ENCODE data around the gene PLEKHH2.

Gene PLEKHH2

DNA sequence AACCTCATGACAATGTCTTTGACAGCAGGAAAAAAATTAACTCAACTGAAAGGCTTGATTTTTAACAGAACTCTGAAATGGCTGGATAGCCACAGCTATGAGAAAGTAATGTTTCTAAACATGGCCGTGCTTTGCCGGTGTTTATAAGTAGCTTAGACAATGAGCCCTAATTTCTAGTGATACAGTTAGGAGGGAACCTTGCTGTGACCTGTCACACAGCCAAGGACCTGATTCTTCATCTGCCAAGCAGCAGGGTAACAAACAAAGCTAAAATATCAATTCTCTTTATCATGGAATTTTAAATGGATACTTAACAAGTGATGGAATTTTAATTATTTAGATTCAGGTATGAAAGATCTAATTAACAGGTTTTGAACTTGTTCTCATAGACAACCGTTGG, 112.5 kb downstream of the PLEKHH2 start:
- DNase-seq (ENCODE audit: low read depth, low spot score): no peak

GRCh38 chr2:43751476-43751990, 114.5 kb downstream of the PLEKHH2 start:
- no peak for DNase-seq (ENCODE audit: low read depth, low spot score)
- no peak overlapping the region for H3K27ac ChIP-seq

More for the DNA sequence above, 112.5 kb downstream of the PLEKHH2 start:
- H3K27ac ChIP-seq: no peak overlapping the region

DNA sequence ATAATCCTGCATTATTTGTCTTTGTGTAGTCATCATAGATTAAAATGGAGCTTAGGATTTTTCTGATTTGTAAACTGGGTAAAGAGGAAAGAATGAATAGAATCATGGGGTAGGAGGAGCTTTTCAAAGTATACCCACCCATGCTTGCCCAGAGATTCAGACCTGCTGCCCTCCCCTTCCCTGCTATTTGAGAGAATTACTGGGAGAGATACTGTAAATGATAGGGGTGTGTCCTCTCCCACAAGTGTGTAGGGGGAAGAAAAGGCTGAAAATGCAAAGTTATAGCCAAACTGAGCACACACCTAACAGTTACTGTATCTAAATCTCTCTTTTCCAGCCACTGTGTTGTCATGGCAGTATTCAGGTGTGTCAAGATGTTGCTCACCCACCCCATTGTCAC, 115.2 kb downstream of the PLEKHH2 start:
- no peak for DNase-seq (ENCODE audit: low read depth, low spot score)
- no peak overlapping the region for H3K27ac ChIP-seq

GRCh38 chr2:43754180-43754579, 117.1 kb downstream of the PLEKHH2 start:
- DNase-seq (ENCODE audit: low read depth, low spot score): no peak
- no peak overlapping the region for H3K27ac ChIP-seq

DNA sequence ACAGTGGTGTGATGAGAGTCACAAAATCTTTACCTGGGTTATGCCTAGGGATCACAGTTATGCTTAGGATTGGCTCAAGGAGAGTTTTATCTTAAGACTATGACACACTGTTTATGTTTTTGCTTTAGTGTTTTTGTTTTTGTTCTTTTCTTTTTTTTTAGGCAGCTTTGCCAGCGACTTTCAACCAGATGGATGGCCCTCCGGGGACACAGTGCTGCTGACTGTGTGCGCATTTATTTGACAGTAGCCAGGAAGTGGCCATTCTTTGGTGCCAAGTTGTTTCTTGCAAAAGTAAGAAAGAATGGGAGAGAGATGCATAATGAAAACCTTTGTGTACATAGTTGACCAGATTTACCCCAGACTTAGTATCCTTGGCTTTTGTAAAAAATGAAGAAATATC, 121.7 kb downstream of the PLEKHH2 start:
- no peak for DNase-seq (ENCODE audit: low read depth, low spot score)
- H3K27ac ChIP-seq: peak overlapping the region; percentile 71

- DNase-seq (ENCODE audit: low read depth, low spot score): peak; percentile 92
- H3K27ac ChIP-seq: peak overlapping the region; percentile 71
Observed at GRCh38 chr2:43759195-43759594, 122.1 kb downstream of the PLEKHH2 start.

GRCh38 chr2:43762286-43762685, 125.2 kb downstream of the PLEKHH2 start:
- peak; percentile 18 for DNase-seq (ENCODE audit: low read depth, low spot score)
- H3K27ac ChIP-seq: peak overlapping the region; percentile 51

DNA sequence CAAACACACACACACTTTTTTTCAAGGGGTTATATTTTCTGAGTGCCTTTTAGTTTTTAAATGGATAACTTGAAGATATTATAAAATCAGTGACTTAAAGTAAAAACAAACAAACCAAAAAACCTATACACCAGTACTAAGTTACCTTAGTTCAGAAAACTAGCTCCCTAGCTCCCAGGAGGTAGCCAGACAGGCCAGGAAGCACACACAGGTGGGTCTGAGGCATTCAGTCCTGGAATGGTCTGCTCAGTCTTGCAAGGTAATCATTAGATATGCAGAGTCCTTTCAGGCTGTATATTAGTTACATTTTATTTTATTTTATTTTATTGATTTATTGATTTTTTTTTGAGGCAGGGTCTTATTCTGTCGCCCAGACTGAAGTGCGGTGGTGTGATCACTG, 126.0 kb downstream of the PLEKHH2 start:
- no peak for DNase-seq (ENCODE audit: low read depth, low spot score)
- H3K27ac ChIP-seq: peak overlapping the region; percentile 51

- no peak for DNase-seq (ENCODE audit: low read depth, low spot score)
- H3K27ac ChIP-seq: no peak overlapping the region
Observed at GRCh38 chr2:43764086-43764705, 127.1 kb downstream of the PLEKHH2 start.

GRCh38 chr2:43766006-43766405, 128.9 kb downstream of the PLEKHH2 start:
- H3K27ac ChIP-seq: no peak overlapping the region
- no peak for DNase-seq (ENCODE audit: low read depth, low spot score)

DNA sequence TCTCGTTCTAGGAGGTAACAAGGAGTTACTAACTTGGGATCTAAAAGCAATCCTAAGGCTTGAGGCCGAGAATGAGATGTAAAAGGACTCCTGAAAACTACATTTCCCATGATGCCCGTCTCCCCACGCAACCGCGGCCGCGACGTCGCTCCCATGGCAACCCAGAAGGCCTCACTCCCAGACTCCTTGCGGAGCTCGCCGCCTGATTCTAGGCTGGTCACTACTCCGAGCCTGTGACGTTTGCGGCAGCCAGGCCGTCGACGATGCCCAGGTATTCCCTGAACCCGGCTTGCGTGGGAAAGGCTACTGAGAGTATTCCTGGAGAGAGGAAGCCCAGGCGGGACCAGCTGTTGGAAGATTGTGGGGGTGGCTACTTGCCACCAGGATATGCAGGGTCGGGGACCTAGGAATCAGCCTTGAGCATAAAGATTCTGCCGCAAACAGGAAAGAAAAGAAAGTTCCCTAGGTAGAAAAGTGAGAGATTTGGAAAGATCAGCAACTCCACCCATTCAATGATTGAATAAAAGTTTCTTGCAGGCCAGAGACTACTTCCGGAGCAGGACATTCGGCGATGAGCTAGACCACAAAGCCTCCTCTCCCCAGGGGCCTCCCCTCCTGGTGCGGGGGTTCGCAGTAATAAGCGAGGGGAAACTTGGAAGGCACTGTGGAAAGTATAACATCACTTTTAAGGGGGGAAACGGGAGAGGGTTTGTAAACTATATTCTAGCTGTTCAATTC, 137.0 kb downstream of the PLEKHH2 start, which contains the start of gene DYNC2LI1:
DYNC2LI1 (plus strand) TSS at position 164 of the 738 bp plus-strand sequence; CDS start at position 264, 100 bp downstream.
- peak within 1 kb of the TSS; percentile 85 for H3K27ac ChIP-seq
- peak; percentile 55 for DNase-seq (ENCODE audit: low read depth, low spot score)

- no peak for DNase-seq (ENCODE audit: low read depth, low spot score)
- H3K27ac ChIP-seq: peak overlapping the region; percentile 85
Observed at GRCh38 chr2:43774617-43775016, 137.6 kb downstream of the PLEKHH2 start.

DNA sequence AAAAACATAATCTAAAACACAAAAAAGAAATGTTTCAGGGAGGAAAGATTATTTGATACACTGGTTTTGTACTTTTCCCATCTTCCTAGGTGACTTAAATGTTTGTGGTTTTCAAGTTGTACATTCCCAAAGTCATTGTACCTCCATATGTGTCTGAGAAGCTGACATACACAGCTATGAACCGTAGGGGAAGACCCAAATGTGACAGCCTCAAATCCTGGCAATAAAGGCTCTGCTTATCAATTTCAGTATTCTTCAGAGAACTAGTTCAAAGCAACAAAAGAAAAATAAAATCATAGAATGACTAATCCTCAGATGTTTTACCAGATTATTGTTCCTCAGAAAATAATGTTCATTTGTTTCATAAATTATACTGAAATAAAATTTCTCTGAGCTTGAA, 139.3 kb downstream of the PLEKHH2 start:
- no peak overlapping the region for H3K27ac ChIP-seq
- DNase-seq (ENCODE audit: low read depth, low spot score): no peak

DNA sequence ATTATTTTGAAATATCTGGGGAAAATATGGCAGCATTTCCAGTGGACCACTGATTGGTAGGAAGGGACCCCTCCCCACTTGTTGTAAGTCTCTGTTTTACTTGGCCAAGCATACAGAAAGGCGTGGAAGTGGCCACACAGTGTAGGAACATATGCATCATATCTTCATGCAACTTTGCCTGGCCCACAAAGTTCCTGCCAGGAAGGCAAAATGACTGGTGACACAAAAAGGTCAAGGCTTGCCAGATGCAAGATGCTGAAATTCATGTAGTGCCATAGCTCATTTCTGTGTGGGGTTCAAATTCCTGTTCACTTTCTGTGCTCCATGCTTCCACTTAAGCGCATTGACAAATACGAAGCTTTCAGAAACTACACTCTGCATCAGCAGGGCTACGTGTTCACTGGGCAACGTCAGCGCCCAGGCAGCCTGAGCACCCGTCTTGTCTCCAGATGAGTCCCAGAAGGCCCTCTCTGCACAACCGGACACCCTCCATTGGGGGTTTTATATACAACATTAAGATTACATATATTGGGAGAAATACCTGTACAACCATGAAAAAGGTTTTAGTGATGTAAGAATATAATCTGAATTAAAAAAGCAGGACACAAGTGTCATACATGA, 140.4 kb downstream of the PLEKHH2 start:
- H3K27ac ChIP-seq: no peak overlapping the region
- DNase-seq (ENCODE audit: low read depth, low spot score): no peak

DNA sequence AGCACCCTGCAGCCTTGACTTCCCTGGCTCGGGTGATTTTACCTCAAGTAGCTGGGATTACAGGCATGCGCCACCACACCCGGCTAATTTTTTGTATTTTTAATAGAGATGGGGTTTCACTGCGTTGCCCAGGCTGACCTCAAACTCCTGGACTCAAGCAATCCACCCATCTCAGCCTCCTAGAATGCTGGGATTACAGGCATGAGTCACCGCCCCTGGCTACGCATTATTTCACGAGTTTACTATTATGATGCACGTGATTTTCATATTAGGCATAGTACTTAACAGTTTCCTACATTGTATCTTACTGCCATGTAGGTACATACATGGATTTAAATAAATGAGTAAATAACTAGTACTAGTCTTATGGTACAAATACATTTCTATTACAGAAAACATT, 141.2 kb downstream of the PLEKHH2 start:
- H3K27ac ChIP-seq: no peak overlapping the region
- DNase-seq (ENCODE audit: low read depth, low spot score): no peak

DNA sequence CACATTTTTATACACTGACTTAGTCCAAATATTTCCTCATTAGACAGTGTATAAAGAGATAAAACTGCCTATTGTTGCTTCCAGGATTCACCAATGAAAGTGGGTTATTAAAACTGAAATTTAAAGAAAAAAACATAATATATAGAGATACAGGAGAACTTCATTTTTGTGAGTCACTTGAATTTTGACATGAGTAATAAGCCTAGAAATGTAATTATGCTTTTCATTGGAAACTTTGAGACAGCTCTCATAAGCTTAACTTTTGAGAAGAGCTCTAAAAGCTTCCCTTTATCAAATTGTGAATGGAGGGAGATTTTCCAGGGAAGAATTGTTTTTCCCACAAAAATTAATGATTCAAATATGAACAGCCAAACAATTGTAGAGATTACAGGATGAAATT, 150.8 kb downstream of the PLEKHH2 start:
- no peak for DNase-seq (ENCODE audit: low read depth, low spot score)
- H3K27ac ChIP-seq: no peak overlapping the region

DNA sequence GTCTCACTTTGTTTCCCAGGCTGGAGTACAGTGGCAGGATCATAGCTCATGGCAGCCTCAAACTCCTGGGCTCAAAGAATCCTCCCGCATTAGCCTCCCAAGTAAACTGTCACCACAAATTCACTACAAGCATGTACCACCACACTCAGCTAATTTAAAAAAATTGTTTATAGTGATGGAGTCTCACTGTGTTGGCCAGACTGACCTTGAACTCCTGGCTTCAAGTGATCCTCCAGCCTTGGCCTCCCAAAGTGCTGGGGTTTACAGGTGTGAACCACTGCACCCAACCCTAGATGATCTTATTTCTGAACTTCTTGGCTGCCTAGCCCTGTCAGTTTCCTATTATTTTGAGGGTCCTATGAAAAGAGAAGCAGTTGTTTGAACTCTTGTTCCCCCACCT, 151.6 kb downstream of the PLEKHH2 start:
- no peak for DNase-seq (ENCODE audit: low read depth, low spot score)
- H3K27ac ChIP-seq: no peak overlapping the region

DNA sequence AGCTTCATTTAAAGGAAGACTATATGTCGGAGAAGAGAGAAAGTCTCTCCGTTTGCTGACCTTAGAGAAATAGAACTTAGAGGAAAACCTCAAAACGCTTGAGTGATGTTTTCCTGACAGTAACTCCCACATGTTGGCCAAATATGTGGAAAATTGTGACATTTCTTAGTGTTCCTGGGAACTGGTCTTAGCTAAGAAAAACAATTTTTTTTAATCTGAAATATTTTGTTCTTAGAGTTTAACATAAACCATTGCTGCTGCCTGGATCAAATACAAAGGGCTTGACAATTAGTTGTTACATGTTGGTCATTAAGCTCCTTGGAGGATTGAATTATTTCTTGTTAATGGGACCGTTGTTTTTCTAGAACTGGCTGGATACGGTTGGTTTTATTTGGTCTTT, 153.1 kb downstream of the PLEKHH2 start:
- DNase-seq (ENCODE audit: low read depth, low spot score): no peak
- no peak overlapping the region for H3K27ac ChIP-seq

DNA sequence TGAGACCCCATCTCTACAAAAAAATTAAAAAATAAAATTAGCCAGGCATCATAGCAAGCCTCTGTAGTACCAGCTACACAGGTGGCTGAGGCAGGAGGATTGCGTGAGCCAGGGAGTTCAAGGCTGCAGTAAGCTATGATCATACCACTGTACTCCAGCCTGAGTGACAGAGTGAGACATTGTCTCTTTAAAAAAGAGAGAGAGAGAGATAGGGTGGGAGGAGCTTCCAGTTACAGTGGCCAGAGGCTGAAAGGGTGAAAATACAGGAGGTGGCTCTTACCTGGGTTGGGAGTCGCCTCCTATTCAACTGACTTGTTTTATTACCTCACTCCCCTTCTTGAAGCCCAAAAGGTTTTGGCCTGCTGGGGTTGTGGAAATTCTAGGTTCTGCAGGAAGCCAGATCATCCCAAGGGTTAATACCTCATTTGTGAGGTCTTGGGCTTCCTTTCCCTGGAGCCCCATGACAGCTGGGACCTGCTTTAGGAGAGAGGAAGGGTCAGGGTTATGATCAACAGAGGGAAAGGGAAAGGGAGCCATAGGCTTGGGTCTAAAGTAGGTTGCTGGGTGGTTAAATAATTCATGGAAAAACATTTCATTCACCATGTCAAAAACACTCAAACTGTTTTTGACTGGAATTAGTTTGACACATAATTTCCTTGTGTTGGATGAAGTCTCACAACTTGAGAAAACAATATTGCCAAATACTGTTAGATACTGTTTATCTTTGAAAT, 154.1 kb downstream of the PLEKHH2 start:
- no peak for DNase-seq (ENCODE audit: low read depth, low spot score)
- no peak overlapping the region for H3K27ac ChIP-seq

GRCh38 chr2:43792653-43793052, 155.6 kb downstream of the PLEKHH2 start:
- no peak for DNase-seq (ENCODE audit: low read depth, low spot score)

GRCh38 chr2:43794956-43795355, 157.9 kb downstream of the PLEKHH2 start:
- no peak overlapping the region for H3K27ac ChIP-seq
- no peak for DNase-seq (ENCODE audit: low read depth, low spot score)

More at GRCh38 chr2:43792653-43793052, 155.6 kb downstream of the PLEKHH2 start:
- H3K27ac ChIP-seq: no peak overlapping the region

Data from epithelial cell of prostate (primary cell).